AG10803 (cell line): Measurements from ENCODE around the gene COL25A1.
A peak's percentile ranks its signal among the peaks of the same experiment; 100 is the strongest.

Experiments used
- DNase-seq: peaks from one replicate; pipeline ENCODE4 v3.0.0; 2010; ENCODE audit warnings: low read depth
- H3K4me3 ChIP-seq: 2 replicates; pipeline ENCODE4 v1.5.1; 2011; ENCODE audit warnings: mild to moderate bottlenecking, low read length, control low read depth
- CTCF ChIP-seq: conservative IDR thresholded peaks from 2 replicates; pipeline ENCODE4 v1.5.1; 2011; ENCODE audit warnings: mild to moderate bottlenecking, low read length, control low read depth, inconsistent platforms

The COL25A1 gene

GRCh38 chr4:108766058-108766457 is 536.4 kb downstream of the COL25A1 start:
- DNase-seq: no peak
- no peak for TF ChIP-seq CTCF
- no peak overlapping the region for H3K4me3 ChIP-seq

GRCh38 chr4:108763986-108764385 is 538.5 kb downstream of the COL25A1 start:
- no peak overlapping the region for H3K4me3 ChIP-seq
- TF ChIP-seq CTCF: no peak
- no peak for DNase-seq

GRCh38 chr4:108763226-108763593 is 539.2 kb downstream of the COL25A1 start:
- no peak for DNase-seq
- no peak for TF ChIP-seq CTCF
- peak overlapping the region; percentile 60 for H3K4me3 ChIP-seq

- no peak for TF ChIP-seq CTCF
- DNase-seq: no peak
- H3K4me3 ChIP-seq: peak within 1 kb of the TSS; percentile 60
Observed at GRCh38 chr4:108762559-108763225, 539.8 kb downstream of the COL25A1 start, which contains the start of gene ETNPPL. Gene ETNPPL (minus strand): TSS chr4:108763053. CDS start chr4:108762898, 155 bp downstream.
